Middle frontal gyrus (tissue), 1 donor: Measurements from ENCODE around the gene EPHA3.
"Not testable (repeated sequence)": the region's sequence is repeated elsewhere in the genome, so short reads cannot be mapped to it uniquely, and the experiment has no call there.

Experiments
- DNase-seq: peaks from one replicate; pipeline ENCODE4 v3.0.0-alpha.2; 2015; ENCODE audit warnings: low spot score; ENCODE audit errors: extremely low spot score

EPHA3 gene

GRCh38 chr3:89350935-89351334, 243.5 kb downstream of the EPHA3 start:
- DNase-seq = not testable (repeated sequence)

GRCh38 chr3:89353465-89353864, 246.0 kb downstream of the EPHA3 start:
- no peak for DNase-seq

- DNase-seq = no peak
Observed at GRCh38 chr3:89358281-89358680, 250.9 kb downstream of the EPHA3 start.

- DNase-seq = no peak
Observed at GRCh38 chr3:89360156-89360555, 252.7 kb downstream of the EPHA3 start.

- DNase-seq = no peak
Observed at GRCh38 chr3:89362496-89362895, 255.1 kb downstream of the EPHA3 start.

- DNase-seq = no peak
Observed at GRCh38 chr3:89363171-89363570, 255.8 kb downstream of the EPHA3 start.

GRCh38 chr3:89364314-89364713, 256.9 kb downstream of the EPHA3 start:
- DNase-seq = no peak

GRCh38 chr3:89367166-89367565, 259.7 kb downstream of the EPHA3 start:
- DNase-seq = no peak

- DNase-seq = no peak
Observed at GRCh38 chr3:89368846-89369245, 261.4 kb downstream of the EPHA3 start.

GRCh38 chr3:89372456-89372855, 265.0 kb downstream of the EPHA3 start:
- peak; percentile 53 for DNase-seq

- no peak for DNase-seq
Observed at GRCh38 chr3:89373434-89373833, 266.0 kb downstream of the EPHA3 start.

- no peak for DNase-seq
Observed at GRCh38 chr3:89375451-89375850, 268.0 kb downstream of the EPHA3 start.

GRCh38 chr3:89380016-89380415, 272.6 kb downstream of the EPHA3 start:
- no peak for DNase-seq

- DNase-seq = no peak
Observed at GRCh38 chr3:89392991-89393390, 285.6 kb downstream of the EPHA3 start.

- DNase-seq = no peak
Observed at GRCh38 chr3:89395456-89395855, 288.0 kb downstream of the EPHA3 start.

GRCh38 chr3:89395996-89396395, 288.6 kb downstream of the EPHA3 start:
- no peak for DNase-seq

GRCh38 chr3:89402051-89402450, 294.6 kb downstream of the EPHA3 start:
- no peak for DNase-seq

- DNase-seq = no peak
Observed at GRCh38 chr3:89405176-89405575, 297.8 kb downstream of the EPHA3 start.

GRCh38 chr3:89405593-89405992, 298.2 kb downstream of the EPHA3 start:
- DNase-seq = no peak

GRCh38 chr3:89411201-89411600, 303.8 kb downstream of the EPHA3 start:
- DNase-seq = no peak

- no peak for DNase-seq
Observed at GRCh38 chr3:89414270-89414669, 306.8 kb downstream of the EPHA3 start.

- no peak for DNase-seq
Observed at GRCh38 chr3:89419647-89420241, 312.3 kb downstream of the EPHA3 start.

- no peak for DNase-seq
Observed at GRCh38 chr3:89426060-89426459, 318.6 kb downstream of the EPHA3 start.
